Measurements from ENCODE around the gene CLUH.

CLUH gene

GRCh38 chr17:2730764-2731353, 19.3 kb upstream of the CLUH start:
- ATAC-seq (replicated peaks): no peak
- H3K4me1 Mint-ChIP-seq: no peaks in the 10 kb centered on the region
- no peak overlapping the region for H3K27ac Mint-ChIP-seq
- no peaks in the 10 kb centered on the region for H3K9me3 Mint-ChIP-seq
- H3K4me3 Mint-ChIP-seq: no peak overlapping the region
- peaks cover 35 to 58% of the 10 kb centered on the region in 2 donors for H3K27me3 Mint-ChIP-seq
- no peaks in the 10 kb centered on the region for H3K36me3 Mint-ChIP-seq
- DNase-seq: no peak

DNA sequence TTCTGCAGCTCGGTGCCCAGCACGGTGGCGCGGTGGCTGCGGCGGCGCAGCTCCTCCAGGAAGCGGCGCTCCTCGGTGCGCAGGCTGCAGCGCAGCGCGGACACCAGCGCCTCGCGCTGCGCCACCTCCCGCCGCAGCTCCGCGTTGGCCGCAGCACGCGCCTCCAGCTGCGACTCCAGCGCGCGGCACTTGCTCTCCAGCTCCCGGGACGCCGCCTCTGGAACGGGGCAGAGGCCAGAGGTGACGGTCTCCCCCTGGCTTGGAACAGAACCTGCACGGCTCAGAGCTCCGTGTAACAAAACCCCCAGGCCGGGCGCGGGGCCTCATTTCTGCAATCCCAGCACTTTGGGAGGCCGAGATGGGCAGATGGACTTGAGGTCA, 13.2 kb upstream of the CLUH start:
- peak; percentile 31 for DNase-seq
- H3K27me3 Mint-ChIP-seq: peaks cover 32 to 58% of the 10 kb centered on the region in 2 donors
- peak; percentile 81 to 82 for ATAC-seq (replicated peaks)
- peaks cover 0 to 5% of the 10 kb centered on the region in 2 donors for H3K4me1 Mint-ChIP-seq
- no peaks in the 10 kb centered on the region for H3K36me3 Mint-ChIP-seq
- no peak overlapping the region for H3K27ac Mint-ChIP-seq
- peak overlapping the region in 1 of 2 donors; percentile 67 for H3K4me3 Mint-ChIP-seq
- no peaks in the 10 kb centered on the region for H3K9me3 Mint-ChIP-seq

- H3K27me3 Mint-ChIP-seq: peaks cover 31 to 56% of the 10 kb centered on the region in 2 donors
- DNase-seq (no peak), ATAC-seq (replicated peaks) (peak; percentile 35 to 44)
- H3K9me3 Mint-ChIP-seq: no peaks in the 10 kb centered on the region
- H3K4me3 Mint-ChIP-seq: peak overlapping the region; percentile 66 to 67
- H3K36me3 Mint-ChIP-seq: no peaks in the 10 kb centered on the region
- H3K27ac Mint-ChIP-seq: no peak overlapping the region
- peaks cover 0 to 5% of the 10 kb centered on the region in 2 donors for H3K4me1 Mint-ChIP-seq
Measured at GRCh38 chr17:2723997-2724783, 12.6 kb upstream of the CLUH start.

DNA sequence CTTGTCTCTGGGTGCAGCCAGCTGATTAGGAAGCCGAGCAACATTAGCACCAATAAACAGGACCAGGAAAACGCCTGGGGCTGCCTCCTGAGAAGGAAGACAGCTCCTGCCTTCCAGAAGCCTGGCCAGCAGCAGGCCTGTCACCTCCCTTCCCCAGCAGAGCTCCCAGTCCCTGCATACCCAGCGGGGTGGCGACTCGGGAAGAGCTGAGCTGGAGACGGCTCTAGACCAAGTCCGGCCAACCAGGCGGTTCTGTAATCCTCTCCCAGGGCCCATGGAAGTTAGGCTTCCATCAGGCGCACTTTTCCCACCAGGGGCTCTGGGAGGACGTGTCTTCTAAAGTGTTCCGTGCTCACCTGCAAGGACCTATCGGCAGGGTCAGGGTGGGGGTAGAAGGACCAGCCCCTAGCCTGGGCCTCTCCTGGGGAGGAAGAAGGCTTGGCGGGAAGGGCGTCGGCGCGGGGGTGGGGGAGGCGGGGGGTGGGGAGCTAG, 12.0 kb upstream of the CLUH start:
- Mint-ChIP-seq H3K4me1 (peaks cover 0 to 5% of the 10 kb centered on the region in 2 donors), H3K9me3 (no peaks in the 10 kb centered on the region), H3K4me3 (peak overlapping the region; percentile 35 to 46), H3K27me3 (peaks cover 31 to 56% of the 10 kb centered on the region in 2 donors), H3K36me3 (no peaks in the 10 kb centered on the region), H3K27ac (no peak overlapping the region)
- DNase-seq: no peak
- ATAC-seq (replicated peaks): no peak

- Mint-ChIP-seq H3K4me1 (peaks cover 0 to 5% of the 10 kb centered on the region in 2 donors), H3K36me3 (no peaks in the 10 kb centered on the region), H3K27ac (no peak overlapping the region), H3K4me3 (no peak overlapping the region), H3K9me3 (no peaks in the 10 kb centered on the region), H3K27me3 (peaks cover 31 to 56% of the 10 kb centered on the region in 2 donors)
- ATAC-seq (replicated peaks): no peak
- DNase-seq: no peak
Measured at GRCh38 chr17:2722611-2723010, 11.0 kb upstream of the CLUH start.

DNA sequence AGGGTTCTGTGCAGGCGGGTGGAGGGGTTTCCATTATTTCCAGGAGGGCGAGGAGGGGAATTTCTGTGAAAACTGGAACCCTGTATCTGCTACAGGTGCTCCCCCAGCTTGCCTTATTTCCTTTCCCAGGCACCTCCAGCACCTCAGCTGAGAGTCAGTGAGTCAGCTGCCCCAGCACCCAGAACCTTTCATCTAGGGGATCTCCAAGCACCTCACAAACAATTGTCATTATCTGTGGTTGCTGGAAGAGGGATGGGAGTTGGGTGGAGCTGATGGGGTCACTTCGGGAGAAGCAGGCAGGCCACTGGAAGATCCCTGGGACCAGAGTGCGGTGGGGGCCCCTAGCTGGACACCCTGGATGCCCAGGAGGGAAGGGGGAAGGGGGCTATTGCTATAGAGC, 10.0 kb upstream of the CLUH start:
- H3K27me3 Mint-ChIP-seq: peaks cover 23 to 46% of the 10 kb centered on the region in 2 donors
- H3K9me3 Mint-ChIP-seq: no peaks in the 10 kb centered on the region
- H3K27ac Mint-ChIP-seq: peak overlapping the region; percentile 65
- no peaks in the 10 kb centered on the region for H3K36me3 Mint-ChIP-seq
- DNase-seq: no peak
- ATAC-seq (replicated peaks): peak in 1 of 2 donors; percentile 29
- no peak overlapping the region for H3K4me3 Mint-ChIP-seq
- H3K4me1 Mint-ChIP-seq: peaks cover 0 to 5% of the 10 kb centered on the region in 2 donors

- no peaks in the 10 kb centered on the region for H3K9me3 Mint-ChIP-seq
- ATAC-seq (replicated peaks) (no peak), DNase-seq (no peak)
- H3K36me3 Mint-ChIP-seq: no peaks in the 10 kb centered on the region
- H3K27ac Mint-ChIP-seq: no peak overlapping the region
- no peak overlapping the region for H3K4me3 Mint-ChIP-seq
- H3K27me3 Mint-ChIP-seq: peaks cover 16 to 33% of the 10 kb centered on the region in 2 donors
- peaks cover 0 to 3% of the 10 kb centered on the region in 2 donors for H3K4me1 Mint-ChIP-seq
Measured at GRCh38 chr17:2719861-2720260, 8.3 kb upstream of the CLUH start.

GRCh38 chr17:2718150-2718938, 6.8 kb upstream of the CLUH start:
- ATAC-seq (replicated peaks): no peak
- no peak overlapping the region for H3K27ac Mint-ChIP-seq
- H3K9me3 Mint-ChIP-seq: no peaks in the 10 kb centered on the region

GRCh38 chr17:2716649-2717048, 5.1 kb upstream of the CLUH start:
- Mint-ChIP-seq H3K27ac (no peak overlapping the region), H3K27me3 (peaks cover 1 to 5% of the 10 kb centered on the region in 2 donors), H3K4me1 (peaks cover 11% of the 10 kb centered on the region in 2 donors), H3K36me3 (peaks cover 0 to 8% of the 10 kb centered on the region in 2 donors), H3K9me3 (no peaks in the 10 kb centered on the region), H3K4me3 (no peak overlapping the region)
- DNase-seq (no peak), ATAC-seq (replicated peaks) (no peak)

More at GRCh38 chr17:2718150-2718938, 6.8 kb upstream of the CLUH start:
- Mint-ChIP-seq H3K27me3 (peaks cover 8 to 22% of the 10 kb centered on the region in 2 donors), H3K4me1 (peaks cover 0 to 3% of the 10 kb centered on the region in 2 donors), H3K4me3 (no peak overlapping the region), H3K36me3 (peaks cover 0 to 3% of the 10 kb centered on the region in 2 donors)
- no peak for DNase-seq

DNA sequence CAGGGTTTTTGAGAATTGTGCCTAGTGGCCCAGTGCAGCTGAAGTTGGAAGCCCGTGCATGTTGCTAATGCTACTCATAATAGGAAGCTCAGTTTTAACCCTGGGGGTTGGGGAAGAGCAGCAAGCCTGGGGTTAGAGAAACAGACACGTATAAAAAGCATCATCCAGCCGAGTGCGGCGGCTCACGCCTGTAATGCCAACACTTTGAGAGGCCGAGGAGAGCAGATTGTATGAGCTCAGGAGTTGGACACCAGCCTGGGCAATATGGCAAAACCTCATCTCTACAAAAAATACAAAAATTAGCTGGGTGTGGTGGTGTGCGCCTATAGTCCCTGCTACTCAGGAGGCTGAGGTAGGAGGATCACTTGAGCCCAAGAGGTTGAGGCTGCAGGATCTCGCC, 2.3 kb upstream of the CLUH start:
- Mint-ChIP-seq H3K27ac (no peak overlapping the region), H3K4me3 (no peak overlapping the region), H3K36me3 (peaks cover 7 to 8% of the 10 kb centered on the region in 2 donors)

GRCh38 chr17:2712300-2713043, 908 bp upstream of the CLUH start:
- Mint-ChIP-seq H3K27ac (peak overlapping the region; percentile 96), H3K4me3 (peak overlapping the region; percentile 93 to 94), H3K9me3 (no peaks in the 10 kb centered on the region), H3K36me3 (peaks cover 7 to 8% of the 10 kb centered on the region in 2 donors), H3K27me3 (no peaks in the 10 kb centered on the region), H3K4me1 (peaks cover 31 to 42% of the 10 kb centered on the region in 2 donors)
- DNase-seq (no peak), ATAC-seq (replicated peaks) (no peak)

More for the DNA sequence above, 2.3 kb upstream of the CLUH start:
- no peak for ATAC-seq (replicated peaks)
- H3K9me3 Mint-ChIP-seq: no peaks in the 10 kb centered on the region
- no peaks in the 10 kb centered on the region for H3K27me3 Mint-ChIP-seq
- DNase-seq: no peak
- peaks cover 25 to 32% of the 10 kb centered on the region in 2 donors for H3K4me1 Mint-ChIP-seq

- peak overlapping the region; percentile 93 to 94 for H3K4me3 Mint-ChIP-seq
- ATAC-seq (replicated peaks): peak; percentile 15 to 28
- peak overlapping the region; percentile 84 for H3K27ac Mint-ChIP-seq
Measured at GRCh38 chr17:2710803-2711607, 559 bp downstream of the CLUH start.

More at GRCh38 chr17:2710803-2711607, 559 bp downstream of the CLUH start:
- H3K4me1 Mint-ChIP-seq: peaks cover 37 to 48% of the 10 kb centered on the region in 2 donors
- H3K9me3 Mint-ChIP-seq: no peaks in the 10 kb centered on the region
- peaks cover 7 to 8% of the 10 kb centered on the region in 2 donors for H3K36me3 Mint-ChIP-seq
- no peak for DNase-seq
- H3K27me3 Mint-ChIP-seq: no peaks in the 10 kb centered on the region

Data from stimulated activated naive B cell treated with anti-CD40 and anti-IgM and Interleukin-4, amounts not matched to agents 10 μg/mL and 1 μg/mL and 100 μg/mL, for 72 hours (primary cell).